PFSK-1 (cell line): Measurements from ENCODE around the gene GIMAP1.

Experiments used
- FOXP2 ChIP-seq: optimal IDR thresholded peaks from 2 replicates; pipeline ENCODE3; 2011; ENCODE audit warnings: borderline replicate concordance, control low read depth, inconsistent platforms; ENCODE audit not compliant: insufficient read depth; ENCODE audit errors: extremely low read length, extremely low read depth
- POLR2AphosphoS5 ChIP-seq: IDR thresholded peaks from 2 replicates; pipeline ENCODE4 v1.6.1; 2012; ENCODE audit warnings: low read depth, mild to moderate bottlenecking, control low read depth, low read length, moderate library complexity
- REST ChIP-seq, 2 experiments: IDR thresholded peaks; 2 replicates each; pipeline versions ENCODE4 v1.6.1 to v1.8.0; 2011 to 2012; ENCODE audit warnings: low read depth in 2 of 2, low read length in 2 of 2, control low read depth in 1 of 2, inconsistent platforms in 1 of 2, mild to moderate bottlenecking in 1 of 2, moderate library complexity in 1 of 2; ENCODE audit not compliant: insufficient read depth in 1 of 2
- SIN3A ChIP-seq: IDR thresholded peaks from 2 replicates; pipeline ENCODE4 v1.6.1; 2012; ENCODE audit warnings: mild to moderate bottlenecking, low read length, moderate library complexity, borderline replicate concordance; ENCODE audit not compliant: insufficient read depth
- TAF1 ChIP-seq: IDR thresholded peaks from 2 replicates; pipeline ENCODE4 v1.6.1; 2012; ENCODE audit warnings: low read length, control low read depth, borderline replicate concordance; ENCODE audit not compliant: insufficient read depth

Gene GIMAP1

GRCh38 chr7:150728609-150729008 is 12.2 kb downstream of the GIMAP1 start:
- no peak for TF ChIP-seq FOXP2
- no peak for TF ChIP-seq SIN3A

- no peak for TF ChIP-seq REST (IDR thresholded peaks at IDR 0.05; ENCODE audit: insufficient read depth in 1 of 2, low read depth in 2 of 2, low read length in 2 of 2)
- TF ChIP-seq FOXP2, result no peak
- no peak for TF ChIP-seq POLR2AphosphoS5
- TF ChIP-seq TAF1, result no peak
- no peak for TF ChIP-seq SIN3A
Observed at GRCh38 chr7:150731916-150732315, 15.5 kb downstream of the GIMAP1 start.

- TF ChIP-seq TAF1 (no peak), SIN3A (no peak), REST (IDR thresholded peaks at IDR 0.05; ENCODE audit: insufficient read depth in 1 of 2, low read depth in 2 of 2, low read length in 2 of 2) (no peak), POLR2AphosphoS5 (no peak), FOXP2 (no peak)
Observed at GRCh38 chr7:150732786-150733481, 16.5 kb downstream of the GIMAP1 start.

GRCh38 chr7:150733482-150734095 is 17.2 kb downstream of the GIMAP1 start:
- no peak for TF ChIP-seq REST (IDR thresholded peaks at IDR 0.05; ENCODE audit: insufficient read depth in 1 of 2, low read depth in 2 of 2, low read length in 2 of 2)
- no peak for TF ChIP-seq TAF1
- TF ChIP-seq FOXP2, result no peak
- TF ChIP-seq SIN3A, result no peak
- no peak for TF ChIP-seq POLR2AphosphoS5

- TF ChIP-seq FOXP2 (no peak), SIN3A (no peak), POLR2AphosphoS5 (no peak), TAF1 (no peak), REST (IDR thresholded peaks at IDR 0.05; ENCODE audit: insufficient read depth in 1 of 2, low read depth in 2 of 2, low read length in 2 of 2) (no peak)
Observed at GRCh38 chr7:150734254-150734653, 17.8 kb downstream of the GIMAP1 start.
